Retina (tissue), 1 donor: Measurements from ENCODE around the gene CAPN10.

Experiments
- DNase-seq: peaks from one replicate; pipeline ENCODE4 v3.0.0-alpha.2; 2016

The CAPN10 gene

GRCh38 chr2:240563951-240564560 is 22.5 kb upstream of the CAPN10 start:
- DNase-seq, result no peak

- DNase-seq, result no peak
Measured at GRCh38 chr2:240564561-240565332, 21.8 kb upstream of the CAPN10 start.

- no peak for DNase-seq
Measured at GRCh38 chr2:240565333-240566202, 21.0 kb upstream of the CAPN10 start.

- peak; percentile 69 for DNase-seq
Measured at GRCh38 chr2:240566203-240567136, 20.1 kb upstream of the CAPN10 start.

GRCh38 chr2:240567137-240567871 is 19.2 kb upstream of the CAPN10 start:
- no peak for DNase-seq

- peak; percentile 74 for DNase-seq
Measured at GRCh38 chr2:240567872-240568677, 18.5 kb upstream of the CAPN10 start, which contains the start of gene RNPEPL1. Gene RNPEPL1 (plus strand): TSS chr2:240568484. CDS start chr2:240568587, 103 bp downstream.

- peak; percentile 54 for DNase-seq
Measured at GRCh38 chr2:240568678-240569522, 17.6 kb upstream of the CAPN10 start.

- DNase-seq, result no peak
Measured at GRCh38 chr2:240569523-240569997, 17.0 kb upstream of the CAPN10 start.

GRCh38 chr2:240569998-240570530 is 16.5 kb upstream of the CAPN10 start:
- DNase-seq, result no peak

- no peak for DNase-seq
Measured at GRCh38 chr2:240570531-240571313, 15.8 kb upstream of the CAPN10 start.

- no peak for DNase-seq
Measured at GRCh38 chr2:240571314-240571973, 15.1 kb upstream of the CAPN10 start.

GRCh38 chr2:240572141-240573031 is 14.1 kb upstream of the CAPN10 start:
- no peak for DNase-seq

- DNase-seq, result no peak
Measured at GRCh38 chr2:240573071-240573515, 13.4 kb upstream of the CAPN10 start.

GRCh38 chr2:240573516-240574385 is 12.8 kb upstream of the CAPN10 start:
- DNase-seq, result no peak

GRCh38 chr2:240574386-240575100 is 12.0 kb upstream of the CAPN10 start:
- no peak for DNase-seq
